Measurements from ENCODE around the gene PEX16. TPM values are rescaled to one million over a fixed set of nuclear protein-coding genes. Genes with fewer than 3 reads are reported as not detected.
"Not testable (repeated sequence)": the region's sequence is repeated elsewhere in the genome, so short reads cannot be mapped to it uniquely, and the experiment has no call there.

PEX16 gene
- total and polyA plus RNA-seq, 8 donors: 9.9 to 72.7 (median 40.2) TPM

DNA sequence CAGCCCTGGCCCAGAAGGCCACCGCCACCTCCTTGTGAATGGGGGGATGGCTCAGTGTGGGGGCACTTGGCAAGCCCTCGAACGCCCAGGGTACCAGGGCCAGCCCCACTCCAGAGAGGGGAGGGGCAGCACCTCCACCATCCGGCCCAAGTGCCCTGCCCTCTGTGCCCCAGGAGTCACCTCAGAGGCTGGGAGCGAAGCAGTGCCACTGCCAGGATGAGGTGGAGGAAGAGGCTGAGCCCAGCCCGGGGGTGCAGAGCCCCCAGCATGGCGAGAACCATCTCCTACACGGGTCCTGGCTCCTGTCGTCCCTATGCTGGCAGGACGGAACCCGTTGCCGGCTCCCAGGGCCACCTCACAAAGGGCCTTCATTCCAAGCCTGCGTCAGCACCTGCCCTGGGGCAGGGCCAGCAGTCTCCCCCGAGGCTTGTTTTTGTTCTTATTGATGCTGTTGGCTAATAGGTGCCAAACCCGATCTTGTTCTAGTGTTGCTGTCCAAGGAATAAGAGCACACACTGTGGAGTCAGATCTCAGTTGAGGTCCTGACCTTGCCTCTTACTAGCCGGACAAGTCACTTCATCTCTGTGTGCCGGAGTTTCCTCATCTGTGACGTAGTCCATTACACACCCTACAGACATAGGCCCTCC, 10.6 kb downstream of the PEX16 start, which contains the start of gene FREY1:
FREY1 (minus strand) TSS at position 307 of the 647 bp plus-strand sequence; CDS start at position 281, 26 bp downstream.
- no peak within 1 kb of the TSS for H3K4me3 ChIP-seq
- WGBS, 5 donors: 59 to 66% (median 62%) methylated on average over 13 to 18 of the region's 18 CpGs
- intact Hi-C loops (cut with DNase I; ENCODE audit: low total_unique reads): no loop called here
- H3K4me1 ChIP-seq: peaks cover 0 to 35% (median 13%) of the 10 kb centered on the region in 4 donors
- H3K27ac ChIP-seq: peak within 1 kb of the TSS in 1 of 5 donors; percentile 29
- TF ChIP-seq POLR2AphosphoS5 (IDR thresholded peaks at IDR 0.05): no peak
- TF ChIP-seq, protein P1, sequence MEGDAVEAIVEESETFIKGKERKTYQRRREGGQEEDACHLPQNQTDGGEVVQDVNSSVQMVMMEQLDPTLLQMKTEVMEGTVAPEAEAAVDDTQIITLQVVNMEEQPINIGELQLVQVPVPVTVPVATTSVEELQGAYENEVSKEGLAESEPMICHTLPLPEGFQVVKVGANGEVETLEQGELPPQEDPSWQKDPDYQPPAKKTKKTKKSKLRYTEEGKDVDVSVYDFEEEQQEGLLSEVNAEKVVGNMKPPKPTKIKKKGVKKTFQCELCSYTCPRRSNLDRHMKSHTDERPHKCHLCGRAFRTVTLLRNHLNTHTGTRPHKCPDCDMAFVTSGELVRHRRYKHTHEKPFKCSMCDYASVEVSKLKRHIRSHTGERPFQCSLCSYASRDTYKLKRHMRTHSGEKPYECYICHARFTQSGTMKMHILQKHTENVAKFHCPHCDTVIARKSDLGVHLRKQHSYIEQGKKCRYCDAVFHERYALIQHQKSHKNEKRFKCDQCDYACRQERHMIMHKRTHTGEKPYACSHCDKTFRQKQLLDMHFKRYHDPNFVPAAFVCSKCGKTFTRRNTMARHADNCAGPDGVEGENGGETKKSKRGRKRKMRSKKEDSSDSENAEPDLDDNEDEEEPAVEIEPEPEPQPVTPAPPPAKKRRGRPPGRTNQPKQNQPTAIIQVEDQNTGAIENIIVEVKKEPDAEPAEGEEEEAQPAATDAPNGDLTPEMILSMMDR (IDR thresholded peaks at IDR 0.05): no peak
- no peak for TF ChIP-seq POLR2A (IDR thresholded peaks at IDR 0.05)
- no peak for TF ChIP-seq EP300 (IDR thresholded peaks at IDR 0.05)
- peaks cover 23 to 69% (median 60%) of the 10 kb centered on the region in 4 donors for H3K36me3 ChIP-seq
- no peaks in the 10 kb centered on the region for H3K9me3 ChIP-seq
- DNase-seq: no peak
- H3K27me3 ChIP-seq: no peaks in the 10 kb centered on the region

- no peaks in the 10 kb centered on the region for H3K9me3 ChIP-seq
- intact Hi-C loops (cut with DNase I; ENCODE audit: low total_unique reads): no loop called here
- H3K27ac ChIP-seq: no peak overlapping the region
- peak in 1 of 2 donors; percentile 53 for DNase-seq
- H3K4me3 ChIP-seq: no peak overlapping the region
- TF ChIP-seq EP300 (IDR thresholded peaks at IDR 0.05) (no peak), POLR2A (IDR thresholded peaks at IDR 0.05) (no peak), POLR2AphosphoS5 (IDR thresholded peaks at IDR 0.05) (no peak)
- TF ChIP-seq, protein P1 (IDR thresholded peaks at IDR 0.05): no peak
- peaks cover 14 to 61% (median 52%) of the 10 kb centered on the region in 4 donors for H3K36me3 ChIP-seq
- H3K4me1 ChIP-seq: peaks cover 1 to 40% (median 17%) of the 10 kb centered on the region in 4 donors
- WGBS, 5 donors: 64 to 72% (median 70%) methylated on average over 17 to 19 of the region's 19 CpGs
- H3K27me3 ChIP-seq: no peaks in the 10 kb centered on the region
These were observed 11.5 kb downstream of the PEX16 start for GRCh38 chr11:45906096-45906682.

DNA sequence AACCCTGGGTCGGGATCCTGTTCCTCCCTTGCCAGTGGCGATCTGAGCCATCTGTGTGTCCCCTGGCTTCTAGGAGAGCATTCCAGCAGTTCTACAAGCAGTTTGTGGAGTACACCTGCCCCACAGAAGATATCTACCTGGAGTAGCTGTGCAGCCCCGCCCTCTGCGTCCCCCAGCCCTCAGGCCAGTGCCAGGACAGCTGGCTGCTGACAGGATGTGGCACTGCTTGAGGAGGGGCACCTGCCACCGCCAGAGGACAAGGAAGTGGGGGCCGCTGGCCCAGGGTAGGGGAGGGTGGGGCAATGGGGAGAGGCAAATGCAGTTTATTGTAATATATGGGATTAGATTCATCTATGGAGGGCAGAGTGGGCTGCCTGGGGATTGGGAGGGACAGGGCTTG, 12.1 kb downstream of the PEX16 start:
- DNase-seq; intact Hi-C loops (cut with DNase I; ENCODE audit: low total_unique reads); H3K4me3 ChIP-seq; H3K27me3 ChIP-seq; H3K27ac ChIP-seq; H3K9me3 ChIP-seq: not testable (repeated sequence)
- Histone ChIP-seq H3K36me3 (peaks cover 7 to 55% (median 46%) of the 10 kb centered on the region in 4 donors), H3K4me1 (peaks cover 7 to 46% (median 23%) of the 10 kb centered on the region in 4 donors)
- WGBS, 5 donors: 32 to 65% (median 42%) methylated on average over 5 to 6 of the region's 6 CpGs

DNA sequence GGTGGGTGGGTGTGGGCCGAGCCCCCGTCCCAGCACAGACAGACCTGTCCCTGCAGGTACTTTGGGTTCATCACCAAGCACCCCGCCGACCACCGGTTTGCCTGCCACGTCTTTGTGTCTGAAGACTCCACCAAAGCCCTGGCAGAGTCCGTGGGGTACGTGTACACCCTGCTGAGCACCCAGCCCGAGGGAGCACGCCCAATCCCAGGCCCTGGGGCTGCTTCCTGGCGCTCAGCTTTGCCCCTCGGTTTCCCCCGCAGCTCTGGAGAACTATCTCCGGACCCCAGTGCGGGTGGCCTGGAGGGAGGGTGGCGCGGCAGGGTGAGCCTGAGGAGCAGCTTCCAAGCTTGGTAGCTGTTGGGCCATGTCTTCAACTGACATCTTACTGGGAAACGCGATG, 12.6 kb downstream of the PEX16 start:
- Histone ChIP-seq H3K36me3 (peaks cover 6 to 50% (median 41%) of the 10 kb centered on the region in 4 donors), H3K4me3 (no peak overlapping the region), H3K27ac (no peak overlapping the region), H3K27me3 (peaks cover 0 to 9% (median 3%) of the 10 kb centered on the region in 3 donors), H3K9me3 (no peaks in the 10 kb centered on the region), H3K4me1 (peaks cover 11 to 51% (median 27%) of the 10 kb centered on the region in 4 donors)
- no peak for TF ChIP-seq EP300 (IDR thresholded peaks at IDR 0.05)
- no peak for DNase-seq
- intact Hi-C loops (cut with DNase I; ENCODE audit: low total_unique reads): no loop called here
- 88 to 97% (median 93%) methylated on average over 12 to 19 of the region's 19 CpGs for WGBS, 5 donors

DNA sequence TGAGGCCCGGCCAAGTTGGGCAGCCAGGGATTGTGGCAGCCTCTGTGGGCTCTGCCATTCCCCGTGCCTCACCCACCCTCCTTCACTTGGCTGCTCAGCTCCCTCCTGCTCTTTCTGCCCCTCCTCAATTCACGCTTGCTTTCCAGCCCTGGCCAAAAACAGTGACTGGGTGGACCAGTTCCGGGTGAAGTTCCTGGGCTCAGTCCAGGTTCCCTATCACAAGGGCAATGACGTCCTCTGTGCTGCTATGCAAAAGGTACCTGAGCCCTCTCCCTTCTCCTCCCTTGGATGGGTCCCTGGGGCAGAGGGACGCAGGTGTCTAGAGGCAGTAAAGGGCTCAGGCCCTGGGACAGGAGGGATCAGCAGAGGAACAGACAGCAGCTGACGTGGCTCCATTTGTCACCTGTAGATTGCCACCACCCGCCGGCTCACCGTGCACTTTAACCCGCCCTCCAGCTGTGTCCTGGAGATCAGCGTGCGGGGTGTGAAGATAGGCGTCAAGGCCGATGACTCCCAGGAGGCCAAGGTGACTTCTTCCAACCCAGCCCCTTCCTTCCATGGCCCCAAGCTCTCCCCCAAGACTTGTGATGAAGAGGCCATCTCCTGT, 13.3 kb downstream of the PEX16 start:
- Histone ChIP-seq H3K9me3 (no peaks in the 10 kb centered on the region), H3K4me1 (peaks cover 14 to 54% (median 30%) of the 10 kb centered on the region in 4 donors), H3K27me3 (peaks cover 0 to 16% (median 7%) of the 10 kb centered on the region in 3 donors), H3K27ac (peak overlapping the region in 2 of 5 donors; percentile 32 to 54), H3K36me3 (peaks cover under 1 to 43% (median 34%) of the 10 kb centered on the region in 4 donors), H3K4me3 (no peak overlapping the region)
- 37 to 72% (median 44%) methylated on average over 12 to 15 of the region's 15 CpGs for WGBS, 5 donors
- intact Hi-C loops (cut with DNase I; ENCODE audit: low total_unique reads): no loop called here
- TF ChIP-seq, protein P1 (IDR thresholded peaks at IDR 0.05): no peak
- TF ChIP-seq POLR2A (IDR thresholded peaks at IDR 0.05) (no peak), POLR2AphosphoS5 (IDR thresholded peaks at IDR 0.05) (no peak), EP300 (IDR thresholded peaks at IDR 0.05) (no peak)
- DNase-seq: peak in 1 of 2 donors; percentile 70

Measured in stomach (tissue), 9 donors.